GM21529 (cell line): ENCODE data around the gene IGFBP5.

Experiments
- ATAC-seq: cut with Tn5 transposase; IDR thresholded peaks from one replicate; pipeline ENCODE4 v1.9.1; 2021; ENCODE audit not compliant: unreplicated experiment

The IGFBP5 gene

GRCh38 chr2:216689397-216689796 lies 6.0 kb downstream of the IGFBP5 start:
- no peak for ATAC-seq

DNA sequence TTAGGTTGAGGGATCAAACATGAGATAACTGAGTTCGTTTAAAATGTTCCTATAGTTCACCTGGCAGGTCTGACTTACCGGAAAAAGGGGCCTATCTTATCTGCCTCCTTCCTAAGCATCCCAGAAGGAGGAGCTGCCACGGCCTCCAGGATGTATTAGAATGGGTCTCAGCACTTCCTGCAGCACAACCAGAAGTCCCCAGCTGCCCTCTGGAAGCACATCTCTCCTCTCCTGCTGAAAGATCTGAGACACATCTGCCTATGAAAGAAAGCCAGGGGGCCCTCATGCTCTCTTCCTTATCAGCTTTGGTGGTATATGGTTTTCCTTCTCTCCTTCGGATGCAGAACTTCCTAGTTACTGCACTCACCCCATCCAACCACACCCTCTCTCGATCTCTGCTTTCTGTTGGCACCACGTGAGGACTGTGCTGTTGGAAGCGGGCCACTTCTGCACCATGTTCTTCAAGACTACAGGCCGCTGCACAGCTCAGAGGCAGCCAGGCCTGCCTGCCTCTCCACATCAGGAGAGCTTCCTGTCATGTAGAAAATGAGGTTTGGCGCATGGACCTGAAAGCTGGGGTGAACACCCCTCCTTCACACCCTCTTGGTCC lies 6.5 kb downstream of the IGFBP5 start:
- ATAC-seq = no peak

- no peak for ATAC-seq
Measured at GRCh38 chr2:216687646-216688045, 7.7 kb downstream of the IGFBP5 start.

DNA sequence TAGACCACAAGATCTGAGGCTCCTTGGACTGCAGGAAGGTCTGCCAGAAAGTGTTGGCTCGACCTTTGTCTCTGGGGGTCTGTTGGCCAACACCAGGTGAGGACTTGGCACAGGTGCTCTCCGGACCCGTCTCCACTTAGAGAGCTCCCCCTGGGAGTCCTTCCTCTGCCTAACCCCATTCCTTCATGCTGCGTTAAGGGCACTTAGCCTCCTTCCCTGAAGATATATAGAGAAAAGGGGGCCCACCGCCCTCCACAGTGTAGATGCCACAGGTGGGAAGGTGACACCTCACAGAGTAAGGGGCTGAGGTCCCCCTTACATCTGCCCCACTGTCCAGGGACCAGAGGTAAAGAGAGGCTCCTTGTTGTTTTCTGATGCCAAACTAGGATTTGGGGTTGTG lies 8.2 kb downstream of the IGFBP5 start:
- no peak for ATAC-seq

- ATAC-seq = no peak
Measured at GRCh38 chr2:216685327-216685875, 9.9 kb downstream of the IGFBP5 start.

- ATAC-seq = no peak
Measured at GRCh38 chr2:216683846-216684245, 11.5 kb downstream of the IGFBP5 start.

- no peak for ATAC-seq
Measured at GRCh38 chr2:216681683-216682082, 13.7 kb downstream of the IGFBP5 start.

GRCh38 chr2:216680951-216681629 lies 14.3 kb downstream of the IGFBP5 start:
- no peak for ATAC-seq

DNA sequence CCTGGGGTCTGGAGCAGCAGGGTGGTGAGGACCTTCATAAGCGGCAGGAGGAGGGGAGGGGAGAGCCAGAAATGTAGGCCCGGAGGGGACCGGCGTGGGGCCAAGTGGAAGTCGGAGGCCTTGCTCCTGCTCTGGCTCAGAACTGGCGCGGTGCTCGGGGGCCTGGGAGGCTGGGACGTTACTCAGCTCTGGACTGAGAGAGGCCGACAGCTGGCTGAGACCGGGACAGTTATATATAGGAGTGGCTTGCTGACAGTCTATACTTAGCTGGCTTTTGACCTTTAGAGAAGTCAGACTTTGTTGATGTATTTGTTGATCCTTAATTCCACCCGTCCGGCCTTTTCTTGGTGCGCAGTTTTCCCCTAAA lies 15.7 kb downstream of the IGFBP5 start:
- no peak for ATAC-seq

- no peak for ATAC-seq
Measured at GRCh38 chr2:216678813-216679657, 16.3 kb downstream of the IGFBP5 start.

DNA sequence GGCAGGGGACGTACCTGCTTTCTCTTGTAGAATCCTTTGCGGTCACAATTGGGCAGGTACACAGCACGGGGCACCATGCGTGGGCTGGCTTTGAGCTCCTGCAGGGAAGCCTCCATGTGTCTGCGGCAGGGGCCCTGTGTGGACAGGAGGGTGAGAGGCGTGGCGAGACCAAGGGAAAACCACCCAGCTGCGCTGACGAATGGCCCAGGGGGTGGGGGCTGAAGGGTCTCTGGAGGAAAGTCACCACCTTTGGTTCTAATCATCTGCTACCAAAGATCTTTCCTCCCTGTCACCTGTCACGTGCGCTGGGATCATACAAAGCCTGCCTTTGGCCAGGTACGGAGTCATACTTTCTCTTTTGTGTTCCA lies 17.3 kb downstream of the IGFBP5 start:
- ATAC-seq = no peak

DNA sequence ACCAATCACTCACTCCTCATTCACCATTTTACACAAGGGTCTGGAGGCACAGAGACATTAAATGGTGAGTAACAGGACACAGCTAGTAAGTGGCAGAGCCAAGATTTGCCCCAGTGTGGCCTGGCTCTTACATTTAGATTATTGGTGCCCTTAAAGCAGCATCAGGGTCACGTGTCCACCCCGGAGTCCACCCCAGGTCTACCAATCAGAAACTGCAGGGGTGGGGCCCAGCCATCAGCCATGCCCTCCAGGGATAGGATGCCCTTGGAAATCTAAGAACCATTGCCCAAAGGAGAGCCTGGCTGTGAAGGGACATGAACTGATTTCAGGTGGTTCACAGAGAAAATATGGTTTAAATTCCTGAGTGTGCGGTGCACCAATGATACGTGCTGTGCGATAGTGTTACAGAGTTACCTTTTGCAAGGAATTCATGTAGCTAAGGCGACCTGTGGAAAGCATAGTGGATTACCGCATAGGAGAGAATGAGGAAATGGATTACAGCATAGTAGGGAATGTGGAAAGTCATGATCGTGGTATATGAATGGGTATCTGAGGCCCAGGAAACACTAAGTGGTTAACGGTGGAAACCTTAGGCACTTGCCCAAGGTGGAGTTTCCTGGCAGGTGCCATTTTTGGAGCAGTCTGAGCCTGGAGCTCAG lies 17.8 kb downstream of the IGFBP5 start:
- ATAC-seq = no peak

DNA sequence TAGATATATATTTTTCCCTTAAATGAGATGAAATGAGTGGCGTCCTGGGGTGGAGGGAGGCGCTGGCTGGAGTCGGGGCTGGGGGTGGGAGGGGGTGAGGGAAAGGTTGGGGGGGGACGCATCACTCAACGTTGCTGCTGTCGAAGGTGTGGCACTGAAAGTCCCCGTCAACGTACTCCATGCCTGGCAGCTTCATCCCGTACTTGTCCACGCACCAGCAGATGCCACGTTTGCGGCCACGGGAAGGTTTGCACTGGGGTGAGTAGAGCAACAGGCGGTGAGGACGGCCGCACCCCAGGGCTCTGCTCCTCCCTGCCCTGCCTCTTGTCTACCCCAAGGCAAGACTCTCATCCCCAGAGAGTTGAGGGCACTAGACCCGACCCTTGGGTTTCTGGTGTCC lies 18.7 kb downstream of the IGFBP5 start:
- ATAC-seq = no peak

- no peak for ATAC-seq
Measured at GRCh38 chr2:216674376-216674775, 21.0 kb downstream of the IGFBP5 start.

DNA sequence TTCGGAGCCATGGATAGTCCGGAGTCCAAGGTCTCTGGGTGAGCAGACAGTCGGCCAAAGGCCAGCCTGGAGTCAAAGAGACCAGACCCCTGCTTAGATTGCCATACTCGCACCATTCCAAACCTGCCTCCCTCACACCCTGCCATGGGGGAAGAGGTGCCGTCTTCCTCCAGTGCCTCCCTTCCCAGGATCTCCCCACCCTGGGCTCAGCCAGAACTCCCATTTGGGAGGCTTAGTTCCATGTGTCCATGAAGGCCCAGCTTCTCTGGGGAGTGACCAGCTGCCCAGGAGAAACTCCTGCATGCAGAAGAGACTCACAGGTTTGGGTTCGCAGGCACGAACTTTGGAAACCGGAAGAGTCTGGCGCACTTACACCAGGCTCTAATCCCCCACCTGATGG lies 21.7 kb downstream of the IGFBP5 start:
- no peak for ATAC-seq

GRCh38 chr2:216673021-216673420 lies 22.3 kb downstream of the IGFBP5 start:
- no peak for ATAC-seq

DNA sequence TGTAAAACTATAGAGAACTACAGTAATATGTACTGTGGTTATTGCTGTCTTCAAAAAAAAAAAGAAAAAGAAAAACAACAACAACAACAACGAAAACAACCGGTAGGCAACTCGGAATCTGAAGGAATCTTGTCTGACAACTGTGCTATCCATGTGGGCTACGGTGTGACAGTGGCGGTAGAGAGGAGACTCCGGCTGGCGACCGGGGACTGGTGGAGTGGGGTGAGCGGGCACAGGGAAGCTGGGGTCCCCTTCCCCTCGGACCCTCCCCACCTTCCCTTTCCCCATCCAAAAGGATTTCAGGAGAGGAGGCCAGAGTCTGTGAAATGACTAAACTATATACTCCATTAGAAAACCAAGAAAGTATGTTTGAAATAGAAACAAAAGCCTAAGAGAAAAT lies 22.9 kb downstream of the IGFBP5 start:
- no peak for ATAC-seq

- no peak for ATAC-seq
Measured at GRCh38 chr2:216671791-216672343, 23.5 kb downstream of the IGFBP5 start.

- no peak for ATAC-seq
Measured at GRCh38 chr2:216671081-216671411, 24.3 kb downstream of the IGFBP5 start.

- ATAC-seq = no peak
Measured at GRCh38 chr2:216670266-216671080, 24.9 kb downstream of the IGFBP5 start.
